K562 (cell line): ENCODE results near the gene SBDS. TPM values are rescaled to one million over a fixed set of nuclear protein-coding genes. Genes with fewer than 3 reads are reported as not detected.

Source experiments
- ARID2 ChIP-seq: fragments of 450-650 bp; IDR thresholded peaks from 2 replicates; pipeline ENCODE4 v1.6.1; 2017; ENCODE audit warnings: antibody characterized with exemption, mild to moderate bottlenecking
- HMGXB4 ChIP-seq: sonication (generic); formaldehyde crosslinking; IDR thresholded peaks from 2 replicates; pipeline ENCODE4 v1.8.1; 2023; ENCODE audit warnings: mild to moderate bottlenecking, missing genetic modification reagents
- MCM7 ChIP-seq, 2 experiments: fragments of 450-650 bp; IDR thresholded peaks; 2 replicates each; pipeline ENCODE4 v1.6.1; 2016 to 2018
- NFIC ChIP-seq: fragments of 450-650 bp; IDR thresholded peaks from 2 replicates; pipeline ENCODE4 v1.6.1; 2017; ENCODE audit warnings: mild to moderate bottlenecking, inconsistent platforms
- PHF21A ChIP-seq: fragments of 450-650 bp; IDR thresholded peaks from 2 replicates; pipeline ENCODE4 v1.6.1; 2017; ENCODE audit warnings: low read depth, borderline replicate concordance
- RB1 ChIP-seq: fragments of 450-650 bp; IDR thresholded peaks from 2 replicates; pipeline ENCODE4 v1.6.1; 2017; ENCODE audit warnings: low read depth, mild to moderate bottlenecking
- SMAD1 ChIP-seq: fragments of 150-350 bp; IDR thresholded peaks from 2 replicates; pipeline ENCODE4 v1.6.1; 2014; ENCODE audit warnings: low read length, low read depth; ENCODE audit not compliant: partially characterized antibody
- SMARCA5 ChIP-seq: fragments of 450-650 bp; IDR thresholded peaks from 2 replicates; pipeline ENCODE4 v1.6.1; 2016
- TCF15 ChIP-seq: fragments of 250-450 bp; sonication (Bioruptor Pico); IDR thresholded peaks from 2 replicates; pipeline ENCODE4 v1.8.0; 2022; ENCODE audit warnings: moderate library complexity, mild to moderate bottlenecking, inconsistent platforms
- UBTF ChIP-seq, 2 experiments: IDR thresholded peaks; 2 replicates each; pipeline ENCODE4 v1.6.1; 2012; ENCODE audit warnings: improper control_type of control experiment in 2 of 2, low read depth in 2 of 2, low read length in 2 of 2, borderline replicate concordance in 1 of 2
- USF1 ChIP-seq: sonication (generic); formaldehyde crosslinking; IDR thresholded peaks from 2 replicates; pipeline ENCODE4 v1.9.0; 2022; ENCODE audit warnings: mild to moderate bottlenecking, missing genetic modification reagents
- ZBTB49 ChIP-seq: sonication (generic); formaldehyde crosslinking; IDR thresholded peaks from 2 replicates; pipeline ENCODE4 v1.8.0; 2022; ENCODE audit warnings: missing genetic modification reagents, mild to moderate bottlenecking, borderline replicate concordance
- ZFP30 ChIP-seq: fragments of 250-450 bp; sonication (Bioruptor Pico); IDR thresholded peaks from 2 replicates; pipeline ENCODE4 v1.8.0; 2022; ENCODE audit warnings: moderate library complexity, mild to moderate bottlenecking, inconsistent platforms, borderline replicate concordance
- ZNF133 ChIP-seq: fragments of 250-450 bp; sonication (Bioruptor Pico); IDR thresholded peaks from 2 replicates; pipeline ENCODE4 v1.4.0; 2020; ENCODE audit warnings: mild to moderate bottlenecking
- ZNF146 ChIP-seq: IDR thresholded peaks from one replicate; pipeline ENCODE4 v1.6.1; 2018; ENCODE audit warnings: missing compliant biosample characterization; ENCODE audit not compliant: unreplicated experiment
- polyA plus RNA-seq, 8 experiments: library from polyadenylated mRNA; depleted of rRNA in 4 of 8; stranded (reverse) in 5 of 8; unstranded in 3 of 8; fragments of >200 nt; fragmentation: Nextera tagmentation in 2 of 8; fragmentation: Illumina TruSeq in 1 of 8; extraction: Ambion mirVana in 2 of 8; extraction: Trizol in 1 of 8; gene quantifications; 2 replicates each; pipeline versions ENCODE4 v1.2.1 to v1.2.3, GENCODE V29; 2011 to 2014; ENCODE audit warnings: inconsistent platforms in 1 of 8, missing spikeins in 1 of 8
- total RNA-seq, 7 experiments: library from RNA; depleted of rRNA in 6 of 7; stranded (reverse); fragments of >200 nt in 6 of 7; fragmentation: Illumina TruSeq in 2 of 7; extraction: Trizol in 2 of 7; gene quantifications; 2 replicates each; pipeline versions ENCODE4 v1.2.1 to v1.2.3, GENCODE V29; 2011 to 2021; ENCODE audit warnings: low replicate concordance in 1 of 7
- TF ChIP-seq, protein P1 (sequence below): sonication (generic); formaldehyde crosslinking; IDR thresholded peaks from 2 replicates; pipeline ENCODE4 v1.5.0; 2020; ENCODE audit warnings: missing genetic modification reagents
- TF ChIP-seq, protein P2 (sequence below): fragments of 250-450 bp; sonication (Bioruptor Pico); IDR thresholded peaks from 2 replicates; pipeline ENCODE4 v1.8.0; 2022; ENCODE audit warnings: moderate library complexity, mild to moderate bottlenecking, inconsistent platforms

The SBDS gene
- total and polyA plus RNA-seq, 9 of the 15 experiments (the other 6 are each of a cell fraction or from before 2014, with no cell fraction given): 105 to 174 (median 117) TPM

- TF ChIP-seq ARID2 (no peak), ZNF133 (CRISPR knock-in tag) (no peak), ZBTB49 (no peak), ZNF146 (no peak), SMARCA5 (peak; percentile 61), PHF21A (no peak), NFIC (0 out of 2 replicates have a peak, but pooled peaks have one; percentile 9), ZFP30 (CRISPR knock-in tag) (no peak), HMGXB4 (CRISPR knock-in tag) (no peak), UBTF (IDR thresholded peaks at IDR 0.05; ENCODE audit: borderline replicate concordance in 1 of 2, low read depth in 2 of 2, low read length in 2 of 2) (no peak), TCF15 (CRISPR knock-in tag) (peak; percentile 35; the same call in 1 of the 2 replicates), USF1 (no peak), SMAD1 (no peak), MCM7 (IDR thresholded peaks at IDR 0.05) (no peak), RB1 (no peak)
- TF ChIP-seq, protein P1, sequence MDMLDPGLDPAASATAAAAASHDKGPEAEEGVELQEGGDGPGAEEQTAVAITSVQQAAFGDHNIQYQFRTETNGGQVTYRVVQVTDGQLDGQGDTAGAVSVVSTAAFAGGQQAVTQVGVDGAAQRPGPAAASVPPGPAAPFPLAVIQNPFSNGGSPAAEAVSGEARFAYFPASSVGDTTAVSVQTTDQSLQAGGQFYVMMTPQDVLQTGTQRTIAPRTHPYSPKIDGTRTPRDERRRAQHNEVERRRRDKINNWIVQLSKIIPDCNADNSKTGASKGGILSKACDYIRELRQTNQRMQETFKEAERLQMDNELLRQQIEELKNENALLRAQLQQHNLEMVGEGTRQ (CRISPR knock-in tag): no peak
- TF ChIP-seq, protein P2, sequence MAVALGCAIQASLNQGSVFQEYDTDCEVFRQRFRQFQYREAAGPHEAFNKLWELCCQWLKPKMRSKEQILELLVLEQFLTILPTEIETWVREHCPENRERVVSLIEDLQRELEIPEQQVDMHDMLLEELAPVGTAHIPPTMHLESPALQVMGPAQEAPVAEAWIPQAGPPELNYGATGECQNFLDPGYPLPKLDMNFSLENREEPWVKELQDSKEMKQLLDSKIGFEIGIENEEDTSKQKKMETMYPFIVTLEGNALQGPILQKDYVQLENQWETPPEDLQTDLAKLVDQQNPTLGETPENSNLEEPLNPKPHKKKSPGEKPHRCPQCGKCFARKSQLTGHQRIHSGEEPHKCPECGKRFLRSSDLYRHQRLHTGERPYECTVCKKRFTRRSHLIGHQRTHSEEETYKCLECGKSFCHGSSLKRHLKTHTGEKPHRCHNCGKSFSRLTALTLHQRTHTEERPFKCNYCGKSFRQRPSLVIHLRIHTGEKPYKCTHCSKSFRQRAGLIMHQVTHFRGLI (CRISPR knock-in tag): 0 out of 2 replicates have a peak, but pooled peaks have one; percentile 49
Measured at GRCh38 chr7:67019562-67020390, 24.4 kb upstream of the SBDS start (continued).
